H1 (cell line): Measurements from ENCODE around the gene LRP2BP. TPM values are rescaled to one million over a fixed set of nuclear protein-coding genes. Genes with fewer than 3 reads are reported as not detected.

ENCODE experiments used
- JUN ChIP-seq: IDR thresholded peaks from 2 replicates; pipeline ENCODE4 v1.6.1; 2011; ENCODE audit warnings: low read depth, mild to moderate bottlenecking, improper control_type of control experiment, low read length
- MAX ChIP-seq: IDR thresholded peaks from 2 replicates; pipeline ENCODE4 v1.6.1; 2012; ENCODE audit warnings: inconsistent platforms
- SP2 ChIP-seq: IDR thresholded peaks from 2 replicates; pipeline ENCODE4 v1.6.1; 2012; ENCODE audit warnings: mild to moderate bottlenecking, low read length, inconsistent platforms
- polyA plus RNA-seq, 7 experiments: library from polyadenylated mRNA; depleted of rRNA in 3 of 7; stranded (reverse) in 5 of 7; unstranded in 2 of 7; fragments of >200 nt in 5 of 7; fragments of 200-250 nt in 2 of 7; gene quantifications; 1 replicate in 5 of 7; 2 replicates in 1 of 7; 4 replicates in 1 of 7; pipeline versions ENCODE4 v1.2.1 to v1.2.3, GENCODE V29; 2011 to 2013; ENCODE audit warnings: missing spikeins in 2 of 7, mixed read lengths in 2 of 7
- total RNA-seq: library from RNA; stranded (reverse); fragmentation: NEBNext Ultra II Directional; extraction: Animal tissue kit (Norgen Biotek cat#: 25700); gene quantifications from 2 replicates; pipeline ENCODE4 v1.2.1, GENCODE V29; 2021
- TF ChIP-seq, protein P1 (sequence below): fragments of 300-600 bp; sonication (generic); IDR thresholded peaks from 2 replicates; pipeline ENCODE4 v1.7.1; 2012; ENCODE audit warnings: low read length, moderate library complexity, mild to moderate bottlenecking, inconsistent platforms; ENCODE audit not compliant: insufficient replicate concordance
- TF ChIP-seq, protein P2 (sequence below), 3 experiments: IDR thresholded peaks; 1 replicate in 2 of 3; 2 replicates in 1 of 3; pipeline versions ENCODE4 v1.5.1 to v1.6.1; 2011; ENCODE audit warnings: low read length in 3 of 3, mild to moderate bottlenecking in 3 of 3, inconsistent platforms in 2 of 3, low read depth in 1 of 3, moderate library complexity in 1 of 3; ENCODE audit not compliant: insufficient read depth in 1 of 3; ENCODE audit errors: control extremely low read depth in 1 of 3

LRP2BP gene
- total and polyA plus RNA-seq, 2 of the 8 experiments (the other 6 are each of a cell fraction or from before 2014, with no cell fraction given), result 0.12 to 0.30 TPM

DNA sequence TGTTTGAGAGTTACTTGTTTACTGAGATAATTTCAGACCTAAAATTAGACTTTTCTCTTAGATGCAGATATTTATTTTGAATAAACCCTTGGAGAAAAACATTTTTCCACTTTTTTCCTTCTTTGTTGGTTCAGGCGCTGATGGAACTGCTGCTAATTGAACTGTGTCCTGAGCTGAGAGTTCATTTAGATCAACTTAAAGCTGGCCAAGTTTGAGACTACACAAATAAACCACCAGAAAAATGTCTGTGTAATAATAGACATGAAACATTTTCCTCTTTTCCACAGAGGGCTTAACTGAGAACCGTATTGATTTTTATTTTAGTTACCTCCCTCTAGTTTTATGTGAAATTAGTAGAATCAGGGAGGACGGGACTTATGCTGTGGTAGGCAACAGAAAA lies 32.5 kb downstream of the LRP2BP start (continued):
- TF ChIP-seq, protein P1, sequence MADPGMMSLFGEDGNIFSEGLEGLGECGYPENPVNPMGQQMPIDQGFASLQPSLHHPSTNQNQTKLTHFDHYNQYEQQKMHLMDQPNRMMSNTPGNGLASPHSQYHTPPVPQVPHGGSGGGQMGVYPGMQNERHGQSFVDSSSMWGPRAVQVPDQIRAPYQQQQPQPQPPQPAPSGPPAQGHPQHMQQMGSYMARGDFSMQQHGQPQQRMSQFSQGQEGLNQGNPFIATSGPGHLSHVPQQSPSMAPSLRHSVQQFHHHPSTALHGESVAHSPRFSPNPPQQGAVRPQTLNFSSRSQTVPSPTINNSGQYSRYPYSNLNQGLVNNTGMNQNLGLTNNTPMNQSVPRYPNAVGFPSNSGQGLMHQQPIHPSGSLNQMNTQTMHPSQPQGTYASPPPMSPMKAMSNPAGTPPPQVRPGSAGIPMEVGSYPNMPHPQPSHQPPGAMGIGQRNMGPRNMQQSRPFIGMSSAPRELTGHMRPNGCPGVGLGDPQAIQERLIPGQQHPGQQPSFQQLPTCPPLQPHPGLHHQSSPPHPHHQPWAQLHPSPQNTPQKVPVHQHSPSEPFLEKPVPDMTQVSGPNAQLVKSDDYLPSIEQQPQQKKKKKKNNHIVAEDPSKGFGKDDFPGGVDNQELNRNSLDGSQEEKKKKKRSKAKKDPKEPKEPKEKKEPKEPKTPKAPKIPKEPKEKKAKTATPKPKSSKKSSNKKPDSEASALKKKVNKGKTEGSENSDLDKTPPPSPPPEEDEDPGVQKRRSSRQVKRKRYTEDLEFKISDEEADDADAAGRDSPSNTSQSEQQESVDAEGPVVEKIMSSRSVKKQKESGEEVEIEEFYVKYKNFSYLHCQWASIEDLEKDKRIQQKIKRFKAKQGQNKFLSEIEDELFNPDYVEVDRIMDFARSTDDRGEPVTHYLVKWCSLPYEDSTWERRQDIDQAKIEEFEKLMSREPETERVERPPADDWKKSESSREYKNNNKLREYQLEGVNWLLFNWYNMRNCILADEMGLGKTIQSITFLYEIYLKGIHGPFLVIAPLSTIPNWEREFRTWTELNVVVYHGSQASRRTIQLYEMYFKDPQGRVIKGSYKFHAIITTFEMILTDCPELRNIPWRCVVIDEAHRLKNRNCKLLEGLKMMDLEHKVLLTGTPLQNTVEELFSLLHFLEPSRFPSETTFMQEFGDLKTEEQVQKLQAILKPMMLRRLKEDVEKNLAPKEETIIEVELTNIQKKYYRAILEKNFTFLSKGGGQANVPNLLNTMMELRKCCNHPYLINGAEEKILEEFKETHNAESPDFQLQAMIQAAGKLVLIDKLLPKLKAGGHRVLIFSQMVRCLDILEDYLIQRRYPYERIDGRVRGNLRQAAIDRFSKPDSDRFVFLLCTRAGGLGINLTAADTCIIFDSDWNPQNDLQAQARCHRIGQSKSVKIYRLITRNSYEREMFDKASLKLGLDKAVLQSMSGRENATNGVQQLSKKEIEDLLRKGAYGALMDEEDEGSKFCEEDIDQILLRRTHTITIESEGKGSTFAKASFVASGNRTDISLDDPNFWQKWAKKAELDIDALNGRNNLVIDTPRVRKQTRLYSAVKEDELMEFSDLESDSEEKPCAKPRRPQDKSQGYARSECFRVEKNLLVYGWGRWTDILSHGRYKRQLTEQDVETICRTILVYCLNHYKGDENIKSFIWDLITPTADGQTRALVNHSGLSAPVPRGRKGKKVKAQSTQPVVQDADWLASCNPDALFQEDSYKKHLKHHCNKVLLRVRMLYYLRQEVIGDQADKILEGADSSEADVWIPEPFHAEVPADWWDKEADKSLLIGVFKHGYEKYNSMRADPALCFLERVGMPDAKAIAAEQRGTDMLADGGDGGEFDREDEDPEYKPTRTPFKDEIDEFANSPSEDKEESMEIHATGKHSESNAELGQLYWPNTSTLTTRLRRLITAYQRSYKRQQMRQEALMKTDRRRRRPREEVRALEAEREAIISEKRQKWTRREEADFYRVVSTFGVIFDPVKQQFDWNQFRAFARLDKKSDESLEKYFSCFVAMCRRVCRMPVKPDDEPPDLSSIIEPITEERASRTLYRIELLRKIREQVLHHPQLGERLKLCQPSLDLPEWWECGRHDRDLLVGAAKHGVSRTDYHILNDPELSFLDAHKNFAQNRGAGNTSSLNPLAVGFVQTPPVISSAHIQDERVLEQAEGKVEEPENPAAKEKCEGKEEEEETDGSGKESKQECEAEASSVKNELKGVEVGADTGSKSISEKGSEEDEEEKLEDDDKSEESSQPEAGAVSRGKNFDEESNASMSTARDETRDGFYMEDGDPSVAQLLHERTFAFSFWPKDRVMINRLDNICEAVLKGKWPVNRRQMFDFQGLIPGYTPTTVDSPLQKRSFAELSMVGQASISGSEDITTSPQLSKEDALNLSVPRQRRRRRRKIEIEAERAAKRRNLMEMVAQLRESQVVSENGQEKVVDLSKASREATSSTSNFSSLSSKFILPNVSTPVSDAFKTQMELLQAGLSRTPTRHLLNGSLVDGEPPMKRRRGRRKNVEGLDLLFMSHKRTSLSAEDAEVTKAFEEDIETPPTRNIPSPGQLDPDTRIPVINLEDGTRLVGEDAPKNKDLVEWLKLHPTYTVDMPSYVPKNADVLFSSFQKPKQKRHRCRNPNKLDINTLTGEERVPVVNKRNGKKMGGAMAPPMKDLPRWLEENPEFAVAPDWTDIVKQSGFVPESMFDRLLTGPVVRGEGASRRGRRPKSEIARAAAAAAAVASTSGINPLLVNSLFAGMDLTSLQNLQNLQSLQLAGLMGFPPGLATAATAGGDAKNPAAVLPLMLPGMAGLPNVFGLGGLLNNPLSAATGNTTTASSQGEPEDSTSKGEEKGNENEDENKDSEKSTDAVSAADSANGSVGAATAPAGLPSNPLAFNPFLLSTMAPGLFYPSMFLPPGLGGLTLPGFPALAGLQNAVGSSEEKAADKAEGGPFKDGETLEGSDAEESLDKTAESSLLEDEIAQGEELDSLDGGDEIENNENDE, result no peak
- TF ChIP-seq, protein P2, sequence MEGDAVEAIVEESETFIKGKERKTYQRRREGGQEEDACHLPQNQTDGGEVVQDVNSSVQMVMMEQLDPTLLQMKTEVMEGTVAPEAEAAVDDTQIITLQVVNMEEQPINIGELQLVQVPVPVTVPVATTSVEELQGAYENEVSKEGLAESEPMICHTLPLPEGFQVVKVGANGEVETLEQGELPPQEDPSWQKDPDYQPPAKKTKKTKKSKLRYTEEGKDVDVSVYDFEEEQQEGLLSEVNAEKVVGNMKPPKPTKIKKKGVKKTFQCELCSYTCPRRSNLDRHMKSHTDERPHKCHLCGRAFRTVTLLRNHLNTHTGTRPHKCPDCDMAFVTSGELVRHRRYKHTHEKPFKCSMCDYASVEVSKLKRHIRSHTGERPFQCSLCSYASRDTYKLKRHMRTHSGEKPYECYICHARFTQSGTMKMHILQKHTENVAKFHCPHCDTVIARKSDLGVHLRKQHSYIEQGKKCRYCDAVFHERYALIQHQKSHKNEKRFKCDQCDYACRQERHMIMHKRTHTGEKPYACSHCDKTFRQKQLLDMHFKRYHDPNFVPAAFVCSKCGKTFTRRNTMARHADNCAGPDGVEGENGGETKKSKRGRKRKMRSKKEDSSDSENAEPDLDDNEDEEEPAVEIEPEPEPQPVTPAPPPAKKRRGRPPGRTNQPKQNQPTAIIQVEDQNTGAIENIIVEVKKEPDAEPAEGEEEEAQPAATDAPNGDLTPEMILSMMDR (IDR thresholded peaks at IDR 0.05; ENCODE audit: control extremely low read depth in 1 of 3, insufficient read depth in 1 of 3, low read depth in 1 of 3, low read length in 3 of 3), result no peak
- TF ChIP-seq SP2 (no peak), JUN (no peak), MAX (no peak)
